Body of pancreas (tissue), 4 donors: Measurements from ENCODE around the gene TMEM240. TPM values are rescaled to one million over a fixed set of nuclear protein-coding genes. Genes with fewer than 3 reads are reported as not detected.

Source experiments
- ATAC-seq: fragments of 150-250 bp; one replicate; pipeline ENCODE4 v1.9.1; 2016
- DNase-seq, 4 donors: peaks; one replicate each; pipeline ENCODE4 v3.0.0-alpha.2; 2019
- H3K27ac ChIP-seq, 4 donors: fragments of 200-600 bp; sonication (generic); 1 replicate in 3 of 4; 2 replicates in 1 of 4; pipeline versions ENCODE4 v1.5.1 to v1.6.1; 2016 to 2019; ENCODE audit warnings: mild to moderate bottlenecking in 1 of 4, mixed read lengths in 1 of 4, moderate library complexity in 1 of 4
- H3K27me3 ChIP-seq, 2 donors: fragments of 200-600 bp; sonication (generic); one replicate each; pipeline ENCODE4 v1.6.0; 2016; ENCODE audit warnings: mild to moderate bottlenecking in 1 of 2
- H3K36me3 ChIP-seq, 2 donors: fragments of 200-600 bp; sonication (generic); replicated peaks in 1 of 2; 2 replicates each; pipeline ENCODE4 v1.5.1; 2016; ENCODE audit warnings: low read depth in 2 of 2; ENCODE audit not compliant: insufficient read depth in 1 of 2
- H3K4me1 ChIP-seq: fragments of 200-600 bp; sonication (generic); one replicate; pipeline ENCODE4 v1.6.0; 2016
- H3K4me3 ChIP-seq, 2 donors: fragments of 200-600 bp; sonication (generic); 1 replicate in 1 of 2; 2 replicates in 1 of 2; pipeline ENCODE4 v1.5.1; 2016 to 2019
- H3K9me3 ChIP-seq, 3 donors: fragments of 200-600 bp; sonication (generic); 1 replicate in 2 of 3; 2 replicates in 1 of 3; pipeline ENCODE4 v1.5.1; 2016
- POLR2A ChIP-seq, 3 donors: fragments of 450-650 bp; IDR thresholded peaks; one replicate each; pipeline ENCODE4 v1.6.1; 2016; ENCODE audit warnings: antibody characterized with exemption in 3 of 3, mild to moderate bottlenecking in 2 of 3
- whole genome bisulfite sequencing, 2 donors: methylation state at CpG; one replicate each; pipeline ENCODE4 v1.1.5; 2017; 5-methylcytosine and 5-hydroxymethylcytosine counted together
- intact Hi-C: fragments of 100-400 bp; cut with DNase I; formaldehyde crosslinking; loops from one replicate; pipeline ENCODE4 v1.15.1; 2023
- total RNA-seq, 2 donors: library from RNA; depleted of rRNA; stranded (reverse); fragments of >200 nt; gene quantifications; one replicate each; pipeline ENCODE4 v1.1.0, GENCODE V29; 2016
- TF ChIP-seq, protein P1 (sequence below), 7 experiments: fragments of 450-650 bp in 4 of 7; fragments of 200-600 bp in 3 of 7; sonication (generic) in 3 of 7; IDR thresholded peaks; one replicate each; pipeline ENCODE4 v1.5.1; 2016 to 2019; ENCODE audit warnings: antibody characterized with exemption in 7 of 7

Gene TMEM240
- total RNA-seq: 1 to 10 TPM; 1.0 to 3.6 TPM

DNA sequence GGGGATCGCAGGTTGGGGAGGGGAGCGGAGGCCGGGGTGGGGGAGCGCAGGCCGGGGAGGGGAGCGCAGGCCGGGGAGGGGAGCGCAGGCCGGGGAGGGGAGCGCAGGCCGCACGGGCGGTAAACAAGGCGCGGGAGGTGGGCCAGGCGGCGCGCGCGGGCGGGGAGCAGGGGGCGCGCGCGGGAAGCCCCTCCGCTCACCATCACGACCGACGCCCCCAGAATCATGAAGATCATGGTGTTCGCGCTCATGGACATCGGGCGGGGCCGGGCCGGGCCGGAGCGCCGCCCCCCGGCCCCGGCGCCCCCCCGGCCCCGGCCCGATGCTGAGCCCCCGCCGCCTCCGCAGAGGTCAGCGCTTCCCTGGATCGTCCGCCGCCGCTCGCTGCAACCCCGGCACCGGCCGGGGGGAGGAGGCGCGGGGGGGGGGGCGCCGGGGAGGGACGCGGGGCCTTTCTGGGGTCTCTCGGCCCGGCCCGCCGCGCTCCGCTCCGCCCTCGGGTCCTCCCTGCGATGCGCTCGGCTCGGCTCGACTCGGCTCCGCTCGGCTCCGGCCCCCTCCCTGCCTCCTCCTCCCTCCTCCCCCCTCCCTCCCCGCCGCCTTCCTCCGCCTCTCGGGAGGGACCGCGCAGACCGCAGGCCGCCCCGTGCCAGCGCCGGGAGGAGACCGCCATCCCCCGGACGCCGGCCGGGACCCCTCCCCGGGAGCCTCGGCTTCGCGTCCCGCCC is at the start of gene TMEM240:
Gene TMEM240, minus strand, starts transcription at position 535 of the 728 bp plus-strand sequence. Its CDS starts 278 bp downstream, at position 257.
- DNase-seq (peak; percentile 41 to 61 (median 54)), ATAC-seq (peak; percentile 57)
- H3K27me3 ChIP-seq: no peaks in the 10 kb centered on the region
- TF ChIP-seq POLR2A (IDR thresholded peaks at IDR 0.05): no peak
- TF ChIP-seq, protein P1, sequence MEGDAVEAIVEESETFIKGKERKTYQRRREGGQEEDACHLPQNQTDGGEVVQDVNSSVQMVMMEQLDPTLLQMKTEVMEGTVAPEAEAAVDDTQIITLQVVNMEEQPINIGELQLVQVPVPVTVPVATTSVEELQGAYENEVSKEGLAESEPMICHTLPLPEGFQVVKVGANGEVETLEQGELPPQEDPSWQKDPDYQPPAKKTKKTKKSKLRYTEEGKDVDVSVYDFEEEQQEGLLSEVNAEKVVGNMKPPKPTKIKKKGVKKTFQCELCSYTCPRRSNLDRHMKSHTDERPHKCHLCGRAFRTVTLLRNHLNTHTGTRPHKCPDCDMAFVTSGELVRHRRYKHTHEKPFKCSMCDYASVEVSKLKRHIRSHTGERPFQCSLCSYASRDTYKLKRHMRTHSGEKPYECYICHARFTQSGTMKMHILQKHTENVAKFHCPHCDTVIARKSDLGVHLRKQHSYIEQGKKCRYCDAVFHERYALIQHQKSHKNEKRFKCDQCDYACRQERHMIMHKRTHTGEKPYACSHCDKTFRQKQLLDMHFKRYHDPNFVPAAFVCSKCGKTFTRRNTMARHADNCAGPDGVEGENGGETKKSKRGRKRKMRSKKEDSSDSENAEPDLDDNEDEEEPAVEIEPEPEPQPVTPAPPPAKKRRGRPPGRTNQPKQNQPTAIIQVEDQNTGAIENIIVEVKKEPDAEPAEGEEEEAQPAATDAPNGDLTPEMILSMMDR (IDR thresholded peaks at IDR 0.05): no peak
- H3K9me3 ChIP-seq: no peaks in the 10 kb centered on the region
- H3K4me1 ChIP-seq: peaks cover 12% of the 10 kb centered on the region
- 0 to 15% methylated on average over 5 to 37 of the region's 100 CpGs for WGBS, 2 donors
- peaks cover 0 to 2% of the 10 kb centered on the region in 2 donors for H3K36me3 ChIP-seq
- H3K27ac ChIP-seq: no peak within 1 kb of the TSS
- H3K4me3 ChIP-seq: no peak within 1 kb of the TSS
- intact Hi-C loops: no loop called here

GRCh38 chr1:1583347-1584010 is 43.1 kb upstream of the TMEM240 start:
- no peaks in the 10 kb centered on the region for H3K4me1 ChIP-seq
- H3K27me3 ChIP-seq: no peaks in the 10 kb centered on the region
- H3K36me3 ChIP-seq: no peaks in the 10 kb centered on the region
- intact Hi-C loops: no loop called here
- H3K9me3 ChIP-seq: no peaks in the 10 kb centered on the region
- H3K4me3 ChIP-seq: no peak overlapping the region
- 81% methylated on average over 12 to 23 of the region's 23 CpGs for WGBS, 2 donors
- TF ChIP-seq, protein P1 (IDR thresholded peaks at IDR 0.05): no peak
- no peak for TF ChIP-seq POLR2A (IDR thresholded peaks at IDR 0.05)
- H3K27ac ChIP-seq: no peak overlapping the region
- ATAC-seq: no peak
- no peak for DNase-seq

DNA sequence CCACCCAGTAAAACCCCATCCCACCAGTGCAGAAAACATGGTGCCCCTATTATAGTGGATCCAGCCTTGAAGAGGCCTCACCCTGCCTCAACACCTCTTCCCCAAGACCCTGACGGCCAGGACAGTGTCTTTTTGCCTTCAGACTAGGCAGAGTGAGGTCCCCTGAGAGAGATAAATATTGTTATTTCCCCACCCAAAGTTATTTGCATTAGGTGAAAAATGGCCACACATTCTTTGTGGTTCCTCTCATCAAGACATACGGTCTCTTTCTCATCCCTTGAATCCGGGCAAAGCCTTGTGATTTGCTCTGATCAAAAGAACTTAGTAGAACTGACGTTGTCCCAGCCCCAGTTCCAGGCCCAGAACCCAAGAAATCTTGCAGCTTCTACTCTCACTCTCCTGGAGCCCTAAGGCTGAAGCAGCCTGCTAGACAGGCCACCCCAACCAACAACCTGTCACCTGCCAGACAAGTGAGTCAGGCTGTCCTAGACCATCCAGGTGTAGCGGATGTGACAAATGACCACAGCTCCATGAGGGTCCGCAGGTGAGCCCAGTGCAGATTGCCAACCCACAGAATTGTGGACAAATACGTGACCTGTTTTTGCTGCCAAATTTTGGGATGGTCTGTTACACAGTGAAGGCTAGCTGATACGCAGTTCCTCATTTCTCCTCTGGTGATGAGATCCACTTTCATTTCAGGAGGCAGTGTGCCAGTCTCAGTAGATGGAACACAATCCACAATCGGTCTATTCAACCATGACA is 42.3 kb upstream of the TMEM240 start:
- Histone ChIP-seq H3K4me1 (no peaks in the 10 kb centered on the region), H3K27me3 (no peaks in the 10 kb centered on the region), H3K27ac (no peak overlapping the region), H3K4me3 (no peak overlapping the region), H3K36me3 (no peaks in the 10 kb centered on the region), H3K9me3 (no peaks in the 10 kb centered on the region)
- ATAC-seq (no peak), DNase-seq (no peak)
- TF ChIP-seq, protein P1 (IDR thresholded peaks at IDR 0.05): no peak
- WGBS, 2 donors: 65 to 69% methylated on average over 7 to 9 of the region's 9 CpGs
- intact Hi-C loops: no loop called here

- Histone ChIP-seq H3K36me3 (no peaks in the 10 kb centered on the region), H3K4me1 (peaks cover 12% of the 10 kb centered on the region), H3K27me3 (no peaks in the 10 kb centered on the region), H3K27ac (no peak overlapping the region), H3K9me3 (no peaks in the 10 kb centered on the region), H3K4me3 (no peak overlapping the region)
- TF ChIP-seq POLR2A (IDR thresholded peaks at IDR 0.05): no peak
- TF ChIP-seq, protein P1 (IDR thresholded peaks at IDR 0.05): no peak
- WGBS, 2 donors: 76 to 77% methylated on average over 4 to 13 of the region's 13 CpGs
- intact Hi-C loops: no loop called here
- DNase-seq (no peak), ATAC-seq (no peak)
Observed at GRCh38 chr1:1578371-1578940, 38.0 kb upstream of the TMEM240 start.
